ENCODE results near the gene ZNF385A. TPM values are rescaled to one million over a fixed set of nuclear protein-coding genes. Genes with fewer than 3 reads are reported as not detected.

The ZNF385A gene
- total and polyA plus RNA-seq, 9 of the 15 experiments (the other 6 are each of a cell fraction or from before 2014, with no cell fraction given): 1.0 to 111 (median 7.7) TPM

DNA sequence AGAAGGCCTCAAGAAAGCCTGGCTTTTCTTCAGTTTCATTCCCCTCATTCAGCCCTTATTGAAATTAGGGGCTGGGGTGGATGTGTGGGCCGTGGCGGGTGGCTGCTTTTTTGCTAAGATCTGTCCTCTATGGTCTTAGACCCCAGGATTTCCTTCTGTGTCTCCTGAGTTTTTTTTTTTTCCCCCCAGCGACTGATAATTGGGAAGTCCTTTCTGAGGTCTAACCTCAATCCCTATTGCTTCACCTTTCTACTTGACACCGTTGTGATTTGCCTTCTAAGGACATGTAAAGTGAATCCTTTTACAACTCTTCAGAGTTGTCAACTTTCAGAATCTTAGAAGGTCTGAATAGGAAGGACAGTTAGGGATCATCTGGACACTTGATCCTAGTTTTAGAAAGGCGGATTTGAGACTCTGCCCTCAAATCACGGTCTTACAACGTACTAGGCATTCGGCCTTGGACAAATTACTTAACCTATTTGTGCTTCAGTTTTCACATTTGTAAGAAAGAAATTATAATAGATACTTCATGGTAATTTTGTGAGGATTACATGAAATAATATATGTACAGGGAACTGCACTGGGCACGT lies 24.7 kb downstream of the ZNF385A start (continued):
- TF ChIP-seq, protein P1, sequence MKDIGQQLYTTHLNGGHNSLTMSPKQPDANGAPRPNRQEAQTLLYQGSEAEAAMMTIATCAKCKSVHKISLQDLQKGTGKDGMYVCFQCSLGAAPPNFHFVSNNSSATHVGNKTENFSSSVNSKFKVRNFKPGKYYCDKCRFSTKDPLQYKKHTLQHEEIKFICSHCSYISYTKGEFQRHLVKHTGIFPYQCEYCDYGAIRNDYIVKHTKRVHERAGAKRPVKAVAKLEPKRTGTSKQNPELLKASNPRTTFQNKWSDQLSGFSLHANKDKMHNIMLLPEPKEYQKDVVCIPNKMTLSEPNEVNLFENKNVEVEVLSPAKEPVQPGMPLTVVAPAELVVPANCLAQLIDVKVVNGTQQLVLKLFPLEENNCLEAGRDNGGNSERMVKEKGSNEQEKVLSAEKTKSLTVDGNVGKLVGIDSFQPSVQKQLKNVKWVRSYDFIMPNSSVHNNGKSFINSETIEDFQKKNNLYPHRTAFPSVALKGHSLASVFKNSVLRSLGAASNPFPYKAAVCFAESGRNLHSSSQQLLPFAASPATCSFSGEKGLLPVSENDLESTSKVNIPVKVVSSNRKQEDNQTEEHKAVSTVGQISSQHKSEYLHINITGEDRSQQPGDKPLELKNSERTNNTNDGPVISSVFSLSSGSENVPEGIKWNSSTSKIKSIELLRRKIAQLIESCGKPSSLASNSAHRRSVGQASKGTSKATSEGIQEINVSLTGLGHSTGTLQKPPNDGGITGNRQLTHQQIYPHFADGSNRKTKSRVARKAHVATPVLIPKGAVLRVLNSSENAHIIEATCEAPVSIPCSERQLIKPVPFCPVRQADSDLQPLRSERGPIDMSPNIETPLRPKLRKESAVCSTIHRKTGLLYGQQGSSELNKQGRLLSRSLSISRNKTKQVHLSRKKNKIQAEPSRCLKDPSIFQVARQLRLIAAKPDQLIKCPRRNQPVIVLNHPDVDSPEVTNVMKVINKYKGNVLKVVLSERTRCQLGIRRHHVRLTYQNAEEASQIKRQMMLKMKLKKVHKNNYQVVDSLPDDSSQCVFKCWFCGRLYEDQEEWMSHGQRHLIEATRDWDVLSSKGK (CRISPR knock-in tag; IDR thresholded peaks at IDR 0.05): no peak
- no peak for TF ChIP-seq PHTF2 (CRISPR knock-in tag; IDR thresholded peaks at IDR 0.05)
- no peak for TF ChIP-seq ZNF507 (tag; conservative IDR thresholded peaks at IDR 0.05)
- TF ChIP-seq ETV1 (tag; conservative IDR thresholded peaks at IDR 0.05; ENCODE audit: low read depth): no peak
- TF ChIP-seq, protein P2, sequence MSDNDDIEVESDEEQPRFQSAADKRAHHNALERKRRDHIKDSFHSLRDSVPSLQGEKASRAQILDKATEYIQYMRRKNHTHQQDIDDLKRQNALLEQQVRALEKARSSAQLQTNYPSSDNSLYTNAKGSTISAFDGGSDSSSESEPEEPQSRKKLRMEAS (CRISPR knock-in tag; IDR thresholded peaks at IDR 0.05): no peak
- no peak; the same call in 1 of the 2 replicates for TF ChIP-seq EP400 (IDR thresholded peaks at IDR 0.05)
- no peak for TF ChIP-seq ZNF232 (CRISPR knock-in tag; IDR thresholded peaks at IDR 0.05)
- TF ChIP-seq, protein P3, sequence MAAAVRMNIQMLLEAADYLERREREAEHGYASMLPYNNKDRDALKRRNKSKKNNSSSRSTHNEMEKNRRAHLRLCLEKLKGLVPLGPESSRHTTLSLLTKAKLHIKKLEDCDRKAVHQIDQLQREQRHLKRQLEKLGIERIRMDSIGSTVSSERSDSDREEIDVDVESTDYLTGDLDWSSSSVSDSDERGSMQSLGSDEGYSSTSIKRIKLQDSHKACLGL (CRISPR knock-in tag; IDR thresholded peaks at IDR 0.05; ENCODE audit: borderline replicate concordance, poor library complexity, severe bottlenecking): no peak
- TF ChIP-seq ZNF282 (CRISPR knock-in tag; IDR thresholded peaks at IDR 0.05): no peak
- no peak for TF ChIP-seq RBM15 (IDR thresholded peaks at IDR 0.05; ENCODE audit: insufficient read depth, low read length)
- no peak for TF ChIP-seq CBX2 (IDR thresholded peaks at IDR 0.05; ENCODE audit: insufficient read depth, low read length, poor library complexity, severe bottlenecking)
- no peak for TF ChIP-seq RB1 (IDR thresholded peaks at IDR 0.05; ENCODE audit: low read depth)
- TF ChIP-seq GTF2A2 (tag; IDR thresholded peaks at IDR 0.05): no peak
- no peak for TF ChIP-seq ZNF436 (CRISPR knock-in tag; IDR thresholded peaks at IDR 0.05)
- no peak; the same call in 1 of the 2 replicates for TF ChIP-seq ZNF175 (CRISPR knock-in tag; IDR thresholded peaks at IDR 0.05; ENCODE audit: low read depth)
- TF ChIP-seq, protein P4, sequence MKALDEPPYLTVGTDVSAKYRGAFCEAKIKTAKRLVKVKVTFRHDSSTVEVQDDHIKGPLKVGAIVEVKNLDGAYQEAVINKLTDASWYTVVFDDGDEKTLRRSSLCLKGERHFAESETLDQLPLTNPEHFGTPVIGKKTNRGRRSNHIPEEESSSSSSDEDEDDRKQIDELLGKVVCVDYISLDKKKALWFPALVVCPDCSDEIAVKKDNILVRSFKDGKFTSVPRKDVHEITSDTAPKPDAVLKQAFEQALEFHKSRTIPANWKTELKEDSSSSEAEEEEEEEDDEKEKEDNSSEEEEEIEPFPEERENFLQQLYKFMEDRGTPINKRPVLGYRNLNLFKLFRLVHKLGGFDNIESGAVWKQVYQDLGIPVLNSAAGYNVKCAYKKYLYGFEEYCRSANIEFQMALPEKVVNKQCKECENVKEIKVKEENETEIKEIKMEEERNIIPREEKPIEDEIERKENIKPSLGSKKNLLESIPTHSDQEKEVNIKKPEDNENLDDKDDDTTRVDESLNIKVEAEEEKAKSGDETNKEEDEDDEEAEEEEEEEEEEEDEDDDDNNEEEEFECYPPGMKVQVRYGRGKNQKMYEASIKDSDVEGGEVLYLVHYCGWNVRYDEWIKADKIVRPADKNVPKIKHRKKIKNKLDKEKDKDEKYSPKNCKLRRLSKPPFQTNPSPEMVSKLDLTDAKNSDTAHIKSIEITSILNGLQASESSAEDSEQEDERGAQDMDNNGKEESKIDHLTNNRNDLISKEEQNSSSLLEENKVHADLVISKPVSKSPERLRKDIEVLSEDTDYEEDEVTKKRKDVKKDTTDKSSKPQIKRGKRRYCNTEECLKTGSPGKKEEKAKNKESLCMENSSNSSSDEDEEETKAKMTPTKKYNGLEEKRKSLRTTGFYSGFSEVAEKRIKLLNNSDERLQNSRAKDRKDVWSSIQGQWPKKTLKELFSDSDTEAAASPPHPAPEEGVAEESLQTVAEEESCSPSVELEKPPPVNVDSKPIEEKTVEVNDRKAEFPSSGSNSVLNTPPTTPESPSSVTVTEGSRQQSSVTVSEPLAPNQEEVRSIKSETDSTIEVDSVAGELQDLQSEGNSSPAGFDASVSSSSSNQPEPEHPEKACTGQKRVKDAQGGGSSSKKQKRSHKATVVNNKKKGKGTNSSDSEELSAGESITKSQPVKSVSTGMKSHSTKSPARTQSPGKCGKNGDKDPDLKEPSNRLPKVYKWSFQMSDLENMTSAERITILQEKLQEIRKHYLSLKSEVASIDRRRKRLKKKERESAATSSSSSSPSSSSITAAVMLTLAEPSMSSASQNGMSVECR (CRISPR knock-in tag; IDR thresholded peaks at IDR 0.05): no peak
- TF ChIP-seq PURB (CRISPR knock-in tag; IDR thresholded peaks at IDR 0.05; ENCODE audit: low read depth): no peak
- TF ChIP-seq HNRNPUL1 (IDR thresholded peaks at IDR 0.05; ENCODE audit: low read length): no peak
- no peak for TF ChIP-seq ZNF134 (CRISPR knock-in tag; conservative IDR thresholded peaks at IDR 0.05)
